Muscle of arm (tissue), 12 donors: ENCODE measurements around the gene DDX41. TPM values are rescaled to one million over a fixed set of nuclear protein-coding genes. Genes with fewer than 3 reads are reported as not detected.
"Not testable (repeated sequence)": the region's sequence is repeated elsewhere in the genome, so short reads cannot be mapped to it uniquely, and the experiment has no call there.

ENCODE experiments used
- DNase-seq: peaks from one replicate; pipeline ENCODE4 v3.0.0-alpha.2; 2013
- polyA plus RNA-seq, 12 donors: library from polyadenylated mRNA; unstranded; fragments of 120-200 nt; gene quantifications; one replicate each; pipeline ENCODE4 v1.2.1, GENCODE V29; 2013; ENCODE audit not compliant: insufficient read length in 12 of 12

Gene DDX41
- polyA plus RNA-seq, 12 donors = 39.0 to 68.7 (median 47.5) TPM; not detected in 1

- no peak for DNase-seq
These were observed 22.6 kb upstream of the DDX41 start for GRCh38 chr5:177539411-177539810.

GRCh38 chr5:177538876-177539275 lies 22.1 kb upstream of the DDX41 start:
- no peak for DNase-seq

DNA sequence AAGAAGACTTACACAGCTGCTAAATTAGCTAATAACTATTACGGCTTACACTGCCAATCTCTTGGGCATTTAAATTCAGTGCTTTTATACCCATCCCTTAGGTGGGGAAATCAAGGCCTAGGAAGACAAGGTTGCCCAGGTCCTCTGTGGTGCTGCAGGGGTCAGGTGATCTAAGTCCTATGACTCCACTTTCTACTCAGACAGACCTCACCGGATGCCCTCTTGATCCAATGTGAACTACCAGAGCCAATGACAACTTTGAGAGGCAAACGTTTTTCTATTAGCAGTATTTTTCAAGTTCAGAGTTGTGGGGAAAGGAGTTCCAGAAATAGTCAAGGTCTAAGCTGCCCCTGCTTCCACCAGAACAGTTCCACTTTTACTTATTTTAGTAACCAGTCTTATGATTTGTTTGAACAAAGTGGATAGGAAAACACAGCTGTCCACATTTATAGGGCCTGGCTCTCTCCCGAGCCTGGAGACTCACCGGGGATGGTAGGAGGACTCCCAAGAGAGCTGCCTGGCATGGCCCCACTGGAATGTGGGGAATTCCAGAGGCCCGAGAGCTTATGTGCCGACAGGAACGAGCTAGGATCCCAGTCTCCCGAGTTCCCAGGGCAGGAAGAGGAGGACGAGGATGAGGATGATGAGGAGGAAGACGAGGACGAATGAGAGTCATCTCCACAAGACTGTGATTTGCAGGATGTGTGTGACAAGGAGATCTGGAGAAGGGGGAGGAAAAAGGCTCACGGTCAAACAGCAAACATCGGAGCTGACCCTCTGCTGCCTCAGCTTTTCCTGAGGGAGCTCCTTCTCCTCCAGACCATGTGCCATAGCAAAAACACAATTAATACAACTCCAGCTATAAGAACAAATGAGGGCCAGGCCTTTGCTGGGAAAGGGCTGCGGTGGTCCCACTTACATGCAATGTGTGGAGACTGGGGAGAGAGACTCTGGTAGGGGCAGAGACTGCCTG lies 20.9 kb upstream of the DDX41 start:
- DNase-seq = no peak

DNA sequence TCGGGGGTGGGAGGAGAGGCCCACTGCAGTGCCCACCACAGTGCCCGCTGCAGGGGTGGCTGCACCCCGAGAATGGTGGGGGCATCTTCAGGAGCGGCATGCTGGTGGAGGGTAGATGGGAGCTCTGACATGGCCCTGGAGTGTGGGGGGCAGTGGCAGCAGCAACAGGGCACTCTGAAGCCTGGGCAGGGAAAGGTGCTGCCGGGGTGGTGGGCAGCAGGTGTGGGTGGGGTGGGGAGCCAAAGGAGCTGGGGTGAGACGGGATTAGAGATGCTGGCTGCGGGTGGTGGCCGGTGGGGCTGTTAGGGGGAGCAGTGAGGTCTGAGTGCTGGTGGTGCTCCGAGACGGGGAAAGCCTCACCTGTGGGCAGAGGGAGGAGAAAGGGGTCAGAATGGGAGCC lies 19.6 kb upstream of the DDX41 start:
- no peak for DNase-seq

- no peak for DNase-seq
These were observed 18.4 kb upstream of the DDX41 start for GRCh38 chr5:177535125-177535524.

GRCh38 chr5:177534433-177534832 lies 17.7 kb upstream of the DDX41 start:
- DNase-seq = not testable (repeated sequence)

DNA sequence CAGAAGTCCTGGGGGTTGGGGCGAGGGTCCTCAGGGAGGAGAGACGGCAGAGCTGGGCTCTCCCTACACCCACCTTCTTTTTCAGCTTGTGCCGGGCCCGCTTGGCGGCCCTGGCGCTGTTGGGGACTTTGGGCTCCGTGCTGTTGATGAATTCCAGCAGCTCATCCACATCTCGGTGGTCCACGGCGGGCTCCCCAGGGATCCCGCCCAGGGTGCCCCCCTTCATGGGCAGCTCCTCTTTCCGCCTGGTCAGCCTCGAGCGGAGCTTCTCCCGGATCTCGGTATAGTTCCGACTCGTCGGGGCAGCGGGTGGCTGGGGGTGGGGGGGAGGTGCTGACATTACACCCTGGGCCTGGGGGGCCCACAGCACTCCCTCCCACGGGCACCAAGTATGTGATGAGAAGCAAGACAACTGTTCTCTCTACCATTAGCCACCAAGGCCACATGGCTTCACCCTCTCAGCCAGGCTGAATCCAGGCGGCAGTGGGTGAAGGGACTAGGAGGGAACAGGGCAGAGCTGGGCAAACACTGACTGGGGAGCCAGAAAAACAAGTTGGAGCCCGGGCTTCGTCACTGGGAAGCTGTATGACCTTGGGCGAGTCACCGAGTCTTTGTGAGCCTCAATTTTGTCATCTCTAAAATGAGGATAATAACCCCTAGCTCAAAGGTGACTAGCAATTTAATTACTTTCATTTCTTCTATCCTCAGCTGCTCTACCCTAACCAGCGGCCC lies 14.6 kb upstream of the DDX41 start:
- no peak for DNase-seq

DNA sequence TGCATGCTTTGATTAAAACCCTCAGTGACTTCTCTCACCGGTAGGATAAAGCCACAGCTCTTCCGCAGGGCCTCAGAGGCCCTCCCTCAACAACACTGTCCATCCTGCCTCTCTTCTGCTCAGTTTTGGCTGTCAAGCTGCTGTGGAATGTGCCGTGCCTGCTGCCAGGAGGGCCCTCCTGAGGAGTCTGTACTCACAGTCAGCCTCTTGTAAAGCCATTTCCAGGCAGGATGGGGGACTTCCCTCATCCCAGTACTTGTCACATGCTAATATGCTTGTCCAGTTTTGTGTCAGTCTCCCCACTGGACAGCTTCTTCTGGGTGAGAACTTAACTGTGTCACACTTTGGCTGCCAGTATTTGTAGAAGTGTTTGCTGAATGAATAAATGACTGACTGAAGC lies 13.9 kb upstream of the DDX41 start:
- DNase-seq = no peak

DNA sequence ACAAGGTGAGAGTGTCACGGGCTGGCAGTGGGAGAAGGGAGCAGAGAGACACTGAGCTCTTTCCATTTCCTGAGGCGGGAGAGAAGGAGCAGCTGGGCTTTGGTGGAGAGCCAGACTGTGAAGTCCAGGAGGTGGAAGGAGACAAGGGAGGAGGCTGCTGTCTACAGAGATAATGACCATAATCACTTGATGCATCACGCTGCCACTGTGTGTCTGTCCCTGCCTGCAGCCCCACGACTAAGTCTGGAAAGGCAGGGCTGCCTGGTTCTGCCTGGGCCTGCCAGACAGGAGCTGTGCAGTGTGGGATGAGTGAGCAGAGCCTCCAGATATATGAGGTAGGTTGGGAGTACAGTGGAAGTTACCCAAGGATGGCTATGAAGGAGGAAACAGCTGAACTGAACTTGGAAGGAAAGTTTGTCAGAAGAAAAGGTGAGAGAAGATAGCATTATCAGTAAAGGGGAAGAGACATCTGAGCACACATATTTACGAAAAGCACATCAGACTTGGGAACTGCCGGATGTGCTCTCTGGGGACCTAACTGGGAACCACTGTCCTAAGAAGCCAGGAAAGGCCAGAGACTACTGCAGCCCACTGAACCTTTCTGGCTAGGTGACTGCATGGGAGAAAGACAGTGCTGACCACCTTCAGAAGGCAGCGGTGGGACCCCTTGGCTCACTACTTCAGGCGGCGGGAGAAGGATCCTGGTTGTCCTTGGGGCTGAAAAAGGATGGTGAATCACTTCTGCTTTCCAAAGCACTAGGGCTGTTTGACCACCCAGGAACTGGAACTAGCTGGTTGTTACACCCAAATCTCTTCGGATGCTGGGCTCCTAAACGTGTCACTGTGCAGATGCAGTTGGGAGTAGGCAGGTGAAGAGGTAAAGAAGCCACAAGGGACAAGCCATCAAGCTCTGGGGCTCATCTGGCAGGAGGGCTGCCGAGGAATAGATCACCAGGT lies 12.8 kb upstream of the DDX41 start:
- DNase-seq = no peak

GRCh38 chr5:177528631-177529030 lies 11.9 kb upstream of the DDX41 start:
- no peak for DNase-seq

DNA sequence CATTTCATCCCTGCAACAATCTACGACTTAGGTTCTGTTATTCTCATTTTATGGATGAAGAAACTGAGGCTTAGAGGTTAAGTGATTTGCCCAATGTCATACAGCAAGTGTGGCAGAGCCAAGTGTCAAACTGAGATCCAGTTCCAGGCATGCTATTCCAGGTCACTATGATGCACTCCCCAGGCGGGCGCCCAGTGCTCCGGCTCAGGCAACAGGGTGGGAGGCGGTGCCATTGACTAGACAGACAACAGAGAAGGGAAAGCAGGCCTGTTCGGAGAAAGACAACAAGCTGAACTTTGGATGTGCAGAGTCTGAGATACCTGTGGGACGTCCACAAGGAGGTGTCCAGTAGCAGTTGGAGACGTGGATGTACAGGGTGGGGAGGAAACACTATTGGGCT lies 10.8 kb upstream of the DDX41 start:
- DNase-seq = no peak

GRCh38 chr5:177526791-177527190 lies 10.0 kb upstream of the DDX41 start:
- DNase-seq = no peak

GRCh38 chr5:177526191-177526590 lies 9.4 kb upstream of the DDX41 start:
- no peak for DNase-seq

GRCh38 chr5:177524941-177525655 lies 8.3 kb upstream of the DDX41 start:
- no peak for DNase-seq

DNA sequence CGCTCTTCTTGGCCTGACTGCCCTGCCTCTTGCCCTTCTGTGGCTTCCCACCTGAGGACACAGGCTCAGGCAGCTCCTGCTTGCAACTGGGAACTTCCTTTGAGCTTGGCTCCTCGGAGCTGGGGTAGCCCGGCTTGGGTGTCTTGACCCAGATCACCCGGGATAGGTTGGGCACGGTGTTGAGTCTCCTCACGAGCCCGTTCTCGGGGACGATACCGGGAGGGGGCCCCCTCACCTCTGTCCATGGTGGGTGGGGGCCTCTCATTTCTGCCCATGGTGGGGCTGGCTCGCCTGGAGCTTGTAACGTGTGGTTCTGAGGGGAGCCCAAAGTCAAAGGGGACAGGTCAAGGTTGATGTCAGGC lies 7.8 kb upstream of the DDX41 start:
- no peak for DNase-seq

DNA sequence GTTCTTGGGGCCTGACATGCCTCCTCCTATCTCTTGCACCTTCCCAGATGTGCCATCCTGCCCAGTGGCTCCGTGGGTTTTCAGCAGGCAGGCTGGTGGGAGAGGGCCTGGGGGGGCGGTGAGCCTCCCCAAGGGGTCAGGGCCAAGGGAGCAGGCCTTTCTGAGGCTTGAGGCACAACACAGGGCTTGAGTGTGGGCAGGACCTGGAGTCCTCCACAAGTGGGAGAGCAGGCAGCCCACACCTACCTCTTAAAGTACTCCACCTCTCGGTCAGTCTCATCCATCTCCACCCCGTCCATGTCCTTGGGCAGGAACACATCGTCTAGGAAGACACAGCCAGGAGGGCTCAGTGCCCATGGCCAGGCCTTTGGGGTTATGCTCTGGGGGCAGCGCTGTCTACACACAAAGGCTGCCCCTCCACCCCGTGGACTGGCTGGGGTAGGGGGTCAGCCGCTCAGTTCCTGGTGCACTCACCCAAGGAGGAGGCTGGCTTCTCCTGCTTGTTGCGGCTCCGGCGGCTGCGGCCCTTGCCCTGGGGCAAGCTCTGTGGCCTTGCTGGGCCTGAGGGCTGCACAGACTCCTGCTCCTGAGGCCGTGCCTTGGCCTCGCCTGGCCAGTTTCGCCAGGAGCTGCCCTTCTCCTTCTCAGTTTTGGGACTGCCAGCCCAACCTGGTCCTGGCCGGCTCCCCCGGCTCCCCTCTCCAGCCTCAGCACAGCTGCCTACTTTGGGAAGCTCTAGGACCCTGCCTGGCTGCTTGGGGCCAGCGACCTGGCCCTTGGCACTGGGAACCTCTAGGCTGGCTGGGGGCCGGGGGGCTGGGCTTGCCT lies 7.2 kb upstream of the DDX41 start:
- no peak for DNase-seq

GRCh38 chr5:177520916-177521513 lies 4.3 kb upstream of the DDX41 start:
- no peak for DNase-seq

GRCh38 chr5:177520271-177520670 lies 3.5 kb upstream of the DDX41 start:
- DNase-seq = no peak

DNA sequence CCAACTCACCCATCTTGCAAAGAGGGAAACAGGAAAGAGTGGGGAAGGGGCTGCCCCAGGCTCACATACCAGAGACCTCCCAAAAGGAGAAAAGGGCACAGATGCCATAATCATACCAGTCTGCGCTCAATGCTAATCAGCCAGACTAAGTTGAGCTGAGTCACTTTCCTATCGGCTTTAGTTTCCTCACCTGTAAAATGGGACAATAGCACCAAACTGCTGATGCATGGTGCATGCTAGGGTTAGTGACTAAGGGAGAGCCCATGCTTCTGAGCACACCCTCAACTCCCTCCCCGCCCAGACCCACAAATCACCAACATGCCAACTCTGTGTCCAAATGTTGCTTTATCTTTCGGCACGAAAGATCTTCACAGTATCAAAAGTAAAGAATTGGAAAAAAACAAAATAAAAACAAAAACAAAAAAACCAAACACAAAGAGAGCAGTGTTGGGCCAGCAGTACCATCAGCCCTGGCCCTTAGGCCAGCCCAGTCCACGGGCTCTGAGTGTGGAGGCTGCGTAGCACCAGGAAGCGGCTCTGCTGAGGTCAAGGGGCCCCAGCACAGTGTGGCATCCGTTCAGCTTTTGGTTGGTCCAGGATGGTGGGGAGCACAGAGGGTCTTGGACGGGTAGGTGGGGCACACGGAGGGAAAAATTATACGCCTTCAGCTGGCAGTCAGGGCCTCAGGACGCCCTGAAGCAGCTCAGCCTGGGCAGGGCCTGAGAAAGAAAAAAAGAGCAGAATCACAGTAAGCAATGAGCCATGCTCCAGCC lies 2.9 kb upstream of the DDX41 start:
- DNase-seq = no peak
